H1 (cell line): ENCODE results near the gene ATOH1. TPM values are rescaled to one million over a fixed set of nuclear protein-coding genes. Genes with fewer than 3 reads are reported as not detected.

Experiments used
- BCL11A ChIP-seq, 2 experiments: IDR thresholded peaks; one replicate each; pipeline ENCODE4 v1.6.1; 2011; ENCODE audit warnings: low read depth in 2 of 2, low read length in 2 of 2, mild to moderate bottlenecking in 2 of 2
- CEBPB ChIP-seq: IDR thresholded peaks from 2 replicates; pipeline ENCODE4 v1.6.1; 2012; ENCODE audit warnings: low read depth, low read length
- CREB1 ChIP-seq: IDR thresholded peaks from 2 replicates; pipeline ENCODE4 v1.6.1; 2012; ENCODE audit warnings: inconsistent platforms
- E2F6 ChIP-seq: IDR thresholded peaks from 2 replicates; pipeline ENCODE4 v1.6.1; 2012; ENCODE audit warnings: inconsistent platforms
- EP300 ChIP-seq, 2 experiments: IDR thresholded peaks; 1 replicate in 1 of 2; 2 replicates in 1 of 2; pipeline ENCODE4 v1.6.1; 2011 to 2012; ENCODE audit warnings: low read depth in 2 of 2, low read length in 2 of 2, mild to moderate bottlenecking in 2 of 2, borderline replicate concordance in 1 of 2, inconsistent platforms in 1 of 2, moderate library complexity in 1 of 2
- EZH2 ChIP-seq: fragments of 200-600 bp; sonication (generic); IDR thresholded peaks from 2 replicates; pipeline ENCODE4 v1.7.1; 2012; ENCODE audit warnings: low read depth, mild to moderate bottlenecking, moderate library complexity, low read length, inconsistent platforms; ENCODE audit not compliant: severe bottlenecking
- FOSL1 ChIP-seq: IDR thresholded peaks from 2 replicates; pipeline ENCODE4 v1.6.1; 2011; ENCODE audit warnings: mild to moderate bottlenecking, low read depth, low read length, moderate library complexity; ENCODE audit not compliant: insufficient read depth
- GTF2F1 ChIP-seq: IDR thresholded peaks from 2 replicates; pipeline ENCODE4 v1.6.1; 2012; ENCODE audit warnings: low read depth, low read length, improper control_type of control experiment, borderline replicate concordance
- HDAC2 ChIP-seq, 2 experiments: fragments of 300-600 bp in 1 of 2; sonication (generic) in 1 of 2; IDR thresholded peaks; 2 replicates each; pipeline ENCODE4 v1.6.1; 2011 to 2012; ENCODE audit warnings: low read depth in 2 of 2, low read length in 2 of 2, mild to moderate bottlenecking in 2 of 2, moderate library complexity in 2 of 2, borderline replicate concordance in 1 of 2, inconsistent platforms in 1 of 2
- HDAC6 ChIP-seq: IDR thresholded peaks from one replicate; pipeline ENCODE4 v1.7.1; 2012; ENCODE audit warnings: low read depth, mild to moderate bottlenecking, inconsistent platforms, low read length, moderate library complexity
- KDM1A ChIP-seq: fragments of 200-600, 300-600 bp; sonication (generic); IDR thresholded peaks from 2 replicates; pipeline ENCODE4 v1.7.1; 2016; ENCODE audit warnings: mild to moderate bottlenecking, low read length, borderline replicate concordance
- NANOG ChIP-seq: IDR thresholded peaks from 2 replicates; pipeline ENCODE4 v1.6.1; 2011; ENCODE audit warnings: low read length, low read depth, mild to moderate bottlenecking, inconsistent platforms; ENCODE audit not compliant: insufficient read depth, poor library complexity, severe bottlenecking
- POLR2AphosphoS5 ChIP-seq: IDR thresholded peaks from 2 replicates; pipeline ENCODE4 v1.6.1; 2011; ENCODE audit warnings: low read depth, low read length
- RXRA ChIP-seq: IDR thresholded peaks from 2 replicates; pipeline ENCODE4 v1.6.1; 2011; ENCODE audit warnings: low read depth, mild to moderate bottlenecking, low read length, moderate library complexity; ENCODE audit not compliant: insufficient read depth
- SIN3A ChIP-seq, 2 experiments: IDR thresholded peaks in 1 of 2; conservative IDR thresholded peaks in 1 of 2; 2 replicates each; pipeline ENCODE4 v1.6.1; 2011 to 2012; ENCODE audit warnings: low read length in 2 of 2, improper control_type of control experiment in 1 of 2, low read depth in 1 of 2, mild to moderate bottlenecking in 1 of 2
- SIX5 ChIP-seq: IDR thresholded peaks from 2 replicates; pipeline ENCODE4 v1.6.1; 2011; ENCODE audit warnings: mild to moderate bottlenecking, low read depth, low read length
- TAF1 ChIP-seq: IDR thresholded peaks from 2 replicates; pipeline ENCODE4 v1.6.1; 2011; ENCODE audit warnings: mild to moderate bottlenecking, low read depth, low read length
- TEAD4 ChIP-seq: IDR thresholded peaks from 2 replicates; pipeline ENCODE4 v1.6.1; 2012; ENCODE audit warnings: low read depth, low read length, inconsistent platforms, mixed read lengths
- polyA plus RNA-seq, 7 experiments: library from polyadenylated mRNA; depleted of rRNA in 3 of 7; stranded (reverse) in 5 of 7; unstranded in 2 of 7; fragments of >200 nt in 5 of 7; fragments of 200-250 nt in 2 of 7; gene quantifications; 1 replicate in 5 of 7; 2 replicates in 1 of 7; 4 replicates in 1 of 7; pipeline versions ENCODE4 v1.2.1 to v1.2.3, GENCODE V29; 2011 to 2013; ENCODE audit warnings: missing spikeins in 2 of 7, mixed read lengths in 2 of 7
- total RNA-seq: library from RNA; stranded (reverse); fragmentation: NEBNext Ultra II Directional; extraction: Animal tissue kit (Norgen Biotek cat#: 25700); gene quantifications from 2 replicates; pipeline ENCODE4 v1.2.1, GENCODE V29; 2021
- TF ChIP-seq, protein P1 (sequence below): IDR thresholded peaks from 2 replicates; pipeline ENCODE4 v1.6.1; 2011; ENCODE audit warnings: low read depth, mild to moderate bottlenecking, low read length; ENCODE audit not compliant: insufficient read depth
- TF ChIP-seq, protein P2 (sequence below): IDR thresholded peaks from 2 replicates; pipeline ENCODE4 v1.6.1; 2012; ENCODE audit warnings: inconsistent platforms

Gene ATOH1
- total and polyA plus RNA-seq, 2 of the 8 experiments (the other 6 are each of a cell fraction or from before 2014, with no cell fraction given): 0.12 to 0.76 TPM

GRCh38 chr4:93828332-93828994 lies at the start of gene ATOH1 (continued):
- TF ChIP-seq HDAC2 (IDR thresholded peaks at IDR 0.05; ENCODE audit: borderline replicate concordance in 1 of 2, low read depth in 2 of 2, low read length in 2 of 2) (peak in 1 of 2 experiments; percentile 57; a peak in 2 of 4 replicates), CEBPB (no peak), KDM1A (no peak), TEAD4 (0 out of 2 replicates have a peak, but pooled peaks have one; percentile 25), HDAC6 (no peak), BCL11A (IDR thresholded peaks at IDR 0.05; ENCODE audit: low read depth in 2 of 2, low read length in 2 of 2) (no peak), CREB1 (no peak), SIX5 (peak; percentile 19; the same call in 1 of the 2 replicates), TAF1 (0 out of 2 replicates have a peak, but pooled peaks have one; percentile 49), EZH2 (no peak), EP300 (IDR thresholded peaks at IDR 0.05; ENCODE audit: borderline replicate concordance in 1 of 2, low read depth in 2 of 2, low read length in 2 of 2) (no peak), SIN3A (conservative IDR thresholded peaks at IDR 0.05 in 1 of 2, IDR thresholded peaks at IDR 0.05 in 1 of 2; ENCODE audit: low read depth in 1 of 2, low read length in 2 of 2) (no peak), GTF2F1 (no peak), FOSL1 (no peak), E2F6 (no peak; the same call in 1 of the 2 replicates), POLR2AphosphoS5 (no peak), NANOG (no peak), RXRA (no peak)
- TF ChIP-seq, protein P1, sequence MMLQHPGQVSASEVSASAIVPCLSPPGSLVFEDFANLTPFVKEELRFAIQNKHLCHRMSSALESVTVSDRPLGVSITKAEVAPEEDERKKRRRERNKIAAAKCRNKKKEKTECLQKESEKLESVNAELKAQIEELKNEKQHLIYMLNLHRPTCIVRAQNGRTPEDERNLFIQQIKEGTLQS: no peak
- TF ChIP-seq, protein P2, sequence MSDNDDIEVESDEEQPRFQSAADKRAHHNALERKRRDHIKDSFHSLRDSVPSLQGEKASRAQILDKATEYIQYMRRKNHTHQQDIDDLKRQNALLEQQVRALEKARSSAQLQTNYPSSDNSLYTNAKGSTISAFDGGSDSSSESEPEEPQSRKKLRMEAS: peak; percentile 76
